IMR-90 (cell line): ENCODE data around the gene SLC12A1. TPM values are rescaled to one million over a fixed set of nuclear protein-coding genes. Genes with fewer than 3 reads are reported as not detected.

Experiments used
- ATAC-seq: fragments of 200-7000 bp; cut with Tn5 transposase; 2 replicates; pipeline ENCODE4 v1.9.1; 2020; ENCODE audit warnings: low read depth, mild to moderate bottlenecking, moderate library complexity
- BruUV-seq: library from RNA; stranded (reverse); fragments of 400-500 nt; replicated peaks from 2 replicates; lab custom pipeline; 2021; lab: Mats Ljungman, UMichigan
- CTCF ChIA-PET: fragments of 300-600 bp; formaldehyde crosslinking; extraction: SDS; loops from one replicate; lab custom pipeline; 2021; ENCODE audit warnings: antibody characterized with exemption; lab: Yijun Ruan, JAX
- POLR2A ChIA-PET: fragments of 300-600 bp; sonication (Branson Sonifier 250); formaldehyde crosslinking; loops from one replicate; lab custom pipeline; 2022; ENCODE audit warnings: antibody characterized with exemption; ENCODE audit not compliant: unreplicated experiment; lab: Charles Lee
- DNase-seq: peaks from one replicate; pipeline ENCODE4 v3.0.0; 2013
- H2AFZ ChIP-seq: replicated peaks from 2 replicates; pipeline ENCODE3; 2013; ENCODE audit warnings: low read length, mild to moderate bottlenecking; ENCODE audit not compliant: poor library complexity
- H2AK5ac ChIP-seq: 2 replicates; pipeline ENCODE4 v1.6.1; 2013; ENCODE audit warnings: low read depth, low read length, inconsistent platforms
- H2AK9ac ChIP-seq: replicated peaks from 2 replicates; pipeline ENCODE3; 2013; ENCODE audit warnings: mild to moderate bottlenecking, low read depth, low read length, moderate library complexity; ENCODE audit not compliant: poor library complexity
- H2BK120ac ChIP-seq: 2 replicates; pipeline ENCODE4 v1.6.1; 2013; ENCODE audit warnings: low read depth, low read length, inconsistent platforms
- H2BK15ac ChIP-seq: 3 replicates; pipeline ENCODE4 v1.6.1; 2013; ENCODE audit warnings: low read depth, low read length, inconsistent platforms
- H2BK20ac ChIP-seq: 2 replicates; pipeline ENCODE4 v1.6.1; 2013; ENCODE audit warnings: low read depth, mild to moderate bottlenecking, inconsistent platforms, low read length, moderate library complexity
- H2BK5ac ChIP-seq: 2 replicates; pipeline ENCODE4 v1.6.1; 2013; ENCODE audit warnings: mild to moderate bottlenecking, low read depth, low read length, inconsistent platforms; ENCODE audit not compliant: poor library complexity, severe bottlenecking
- H3K14ac ChIP-seq: replicated peaks from 2 replicates; pipeline ENCODE4 v1.6.1; 2013; ENCODE audit warnings: low read depth, low read length, inconsistent platforms
- H3K18ac ChIP-seq: 2 replicates; pipeline ENCODE4 v1.6.1; 2013; ENCODE audit warnings: low read depth, low read length, control low read depth
- H3K23ac ChIP-seq: 2 replicates; pipeline ENCODE4 v1.6.1; 2013; ENCODE audit warnings: low read depth, low read length, inconsistent platforms
- H3K27ac ChIP-seq: 2 replicates; pipeline ENCODE4 v1.5.1; 2013; ENCODE audit warnings: mild to moderate bottlenecking, control low read depth, low read length; ENCODE audit not compliant: insufficient read depth
- H3K27me3 ChIP-seq: 2 replicates; pipeline ENCODE4 v1.6.1; 2013; ENCODE audit warnings: low read length; ENCODE audit not compliant: control insufficient read depth, insufficient read depth
- H3K36me3 ChIP-seq: 2 replicates; pipeline ENCODE4 v1.6.1; 2013; ENCODE audit warnings: low read length, mixed read lengths; ENCODE audit not compliant: control insufficient read depth, insufficient read depth
- H3K4ac ChIP-seq: 2 replicates; pipeline ENCODE4 v1.6.1; 2013; ENCODE audit warnings: low read depth, low read length, inconsistent platforms
- H3K4me1 ChIP-seq: 2 replicates; pipeline ENCODE4 v1.6.1; 2013; ENCODE audit warnings: low read length, mixed read lengths; ENCODE audit not compliant: control insufficient read depth, insufficient read depth
- H3K4me2 ChIP-seq: 2 replicates; pipeline ENCODE4 v1.6.1; 2013; ENCODE audit warnings: low read depth, mild to moderate bottlenecking, control low read depth, low read length, moderate library complexity
- H3K4me3 ChIP-seq: 2 replicates; pipeline ENCODE4 v1.5.1; 2013; ENCODE audit warnings: low read depth, mild to moderate bottlenecking, control low read depth, low read length, moderate library complexity; ENCODE audit not compliant: insufficient read depth
- H3K56ac ChIP-seq: 2 replicates; pipeline ENCODE4 v1.6.1; 2013; ENCODE audit warnings: low read length, inconsistent platforms; ENCODE audit not compliant: insufficient read depth; ENCODE audit errors: extremely low read depth
- H3K79me1 ChIP-seq, 2 experiments: 2 replicates each; pipeline ENCODE4 v1.6.1; 2013; ENCODE audit warnings: low read length in 2 of 2, inconsistent platforms in 1 of 2, low read depth in 1 of 2
- H3K9ac ChIP-seq: 2 replicates; pipeline ENCODE4 v1.6.1; 2013; ENCODE audit warnings: low read depth, low read length, control low read depth
- H3K9me1 ChIP-seq: 2 replicates; pipeline ENCODE4 v1.6.1; 2013; ENCODE audit warnings: low read length, inconsistent platforms; ENCODE audit not compliant: insufficient read depth
- H3K9me3 ChIP-seq: 2 replicates; pipeline ENCODE4 v1.6.1; 2013; ENCODE audit warnings: low read length; ENCODE audit not compliant: control insufficient read depth, insufficient read depth
- H4K20me1 ChIP-seq: 2 replicates; pipeline ENCODE4 v1.6.1; 2013; ENCODE audit warnings: low read length, inconsistent platforms; ENCODE audit not compliant: insufficient read depth
- H4K5ac ChIP-seq: 2 replicates; pipeline ENCODE4 v1.6.1; 2013; ENCODE audit warnings: mild to moderate bottlenecking, low read depth, low read length, control low read depth
- H4K8ac ChIP-seq, 2 experiments: 2 replicates each; pipeline ENCODE4 v1.6.1; 2013; ENCODE audit warnings: low read depth in 2 of 2, low read length in 2 of 2, control low read depth in 1 of 2, inconsistent platforms in 1 of 2
- H4K91ac ChIP-seq: 2 replicates; pipeline ENCODE4 v1.6.1; 2013; ENCODE audit warnings: low read depth, low read length, inconsistent platforms; ENCODE audit not compliant: insufficient read depth
- MAFK ChIP-seq: IDR thresholded peaks from 2 replicates; pipeline ENCODE4 v1.6.1; 2012; ENCODE audit warnings: low read depth, low read length, improper control_type of control experiment
- MXI1 ChIP-seq: IDR thresholded peaks from 2 replicates; pipeline ENCODE4 v1.6.1; 2012; ENCODE audit warnings: low read depth, mild to moderate bottlenecking, low read length, moderate library complexity, borderline replicate concordance
- WGBS, 2 experiments: methylation state at CpG; one replicate each; pipeline versions ENCODE4 v1.1.5 to v1.1.7; 2013; ENCODE audit warnings: missing lambda C conversion rate in 2 of 2; ENCODE audit not compliant: insufficient read length in 1 of 2; ENCODE audit errors: extremely low coverage in 2 of 2; 5-methylcytosine and 5-hydroxymethylcytosine counted together
- dilution Hi-C: fragments of 300-500 bp; cut with HindIII; formaldehyde crosslinking; loops from one replicate; pipeline ENCODE4 v1.14.3; 2018; ENCODE audit warnings: low sequenced_read_pairs; ENCODE audit not compliant: unreplicated experiment
- in situ Hi-C: fragments of 300-500 bp; cut with MboI; formaldehyde crosslinking; loops from 3 replicates; pipeline ENCODE4 v1.14.3; 2019; ENCODE audit warnings: low sequenced_read_pairs, inconsistent platforms, mixed read lengths
- intact Hi-C: fragments of 100-400 bp; cut with micrococcal nuclease; formaldehyde crosslinking; loops from 2 replicates; pipeline ENCODE4 v1.10.0; 2022
- polyA plus RNA-seq, 3 experiments: library from polyadenylated mRNA; depleted of rRNA; stranded (reverse); fragments of >200 nt; gene quantifications; 2 replicates each; pipeline ENCODE4 v1.2.3, GENCODE V29; 2012; ENCODE audit warnings: low replicate concordance in 1 of 3
- total RNA-seq: library from RNA; depleted of rRNA; stranded (reverse); fragments of >200 nt; gene quantifications from 2 replicates; pipeline ENCODE4 v1.2.3, GENCODE V29; 2012

Gene SLC12A1
- total and polyA plus RNA-seq, 2 of the 4 experiments (the other 2 are of a cell fraction), result not detected

- H3K79me1 ChIP-seq, result peaks cover 0 to 4% of the 10 kb centered on the region in 2 experiments; a peak in 1 of 4 replicates
- H2BK120ac ChIP-seq, result no peak overlapping the region
- no peak overlapping the region for H3K56ac ChIP-seq
- no peaks in the 10 kb centered on the region for H3K9me3 ChIP-seq
- no peaks in the 10 kb centered on the region for H3K9me1 ChIP-seq
- H3K18ac ChIP-seq, result no peak overlapping the region
- no peaks in the 10 kb centered on the region for H3K36me3 ChIP-seq
- no peak overlapping the region for H2AK5ac ChIP-seq
- H3K4me2 ChIP-seq, result no peak overlapping the region
- ATAC-seq, result no peak
- H2AFZ ChIP-seq, result no peak overlapping the region
- no peak overlapping the region for H4K5ac ChIP-seq
- no peak overlapping the region for H3K14ac ChIP-seq
- CTCF ChIA-PET, result no interaction called here
- H2AK9ac ChIP-seq, result no peak overlapping the region
- H4K20me1 ChIP-seq, result no peaks in the 10 kb centered on the region
- DNase-seq, result no peak
- H2BK15ac ChIP-seq, result no peak overlapping the region
- no peak overlapping the region for H3K9ac ChIP-seq
- no TSS peak for BruUV-seq
- peaks cover 2% of the 10 kb centered on the region; the same call in 1 of the 2 replicates for H3K27me3 ChIP-seq
- H3K4me1 ChIP-seq, result no peaks in the 10 kb centered on the region
- no peak overlapping the region for H3K23ac ChIP-seq
- H2BK5ac ChIP-seq, result no peak overlapping the region
- WGBS, 2 experiments, result 67% methylated on average over 1 of the region's 7 CpGs; no CpG with 5 or more reads in 1 of the 2 experiments
- TF ChIP-seq MXI1, result no peak
- TF ChIP-seq MAFK, result peak; percentile 89
- H2BK20ac ChIP-seq, result no peak overlapping the region
- H4K91ac ChIP-seq, result no peak overlapping the region
- in situ Hi-C loops (no loop called here), dilution Hi-C loops (no loop called here), intact Hi-C loops (no loop called here)
- no peak overlapping the region for H3K27ac ChIP-seq
- POLR2A ChIA-PET, result no interaction called here
- H3K4me3 ChIP-seq, result no peak overlapping the region
- H3K4ac ChIP-seq, result no peak overlapping the region
- H4K8ac ChIP-seq, result no peak overlapping the region
These were observed 117.2 kb downstream of the SLC12A1 start for GRCh38 chr15:48323294-48323693.
